Keratinocyte (primary cell): ENCODE measurements around the gene ALOX12B.

Experiments used
- EZH2 ChIP-seq: IDR thresholded peaks from one replicate; pipeline ENCODE4 v1.6.1; 2012; ENCODE audit warnings: inconsistent platforms, mild to moderate bottlenecking, low read length, moderate library complexity
- TF ChIP-seq, protein P1 (sequence below), 3 experiments: IDR thresholded peaks in 1 of 3; conservative IDR thresholded peaks in 1 of 3; optimal IDR thresholded peaks in 1 of 3; 2 replicates in 2 of 3; 3 replicates in 1 of 3; pipeline versions ENCODE3 to v1.5.1; 2011; ENCODE audit warnings: low read length in 3 of 3, mild to moderate bottlenecking in 3 of 3, moderate library complexity in 2 of 3, control low read depth in 1 of 3, inconsistent platforms in 1 of 3; ENCODE audit not compliant: insufficient read depth in 2 of 3; ENCODE audit errors: extremely low read depth in 1 of 3

DNA sequence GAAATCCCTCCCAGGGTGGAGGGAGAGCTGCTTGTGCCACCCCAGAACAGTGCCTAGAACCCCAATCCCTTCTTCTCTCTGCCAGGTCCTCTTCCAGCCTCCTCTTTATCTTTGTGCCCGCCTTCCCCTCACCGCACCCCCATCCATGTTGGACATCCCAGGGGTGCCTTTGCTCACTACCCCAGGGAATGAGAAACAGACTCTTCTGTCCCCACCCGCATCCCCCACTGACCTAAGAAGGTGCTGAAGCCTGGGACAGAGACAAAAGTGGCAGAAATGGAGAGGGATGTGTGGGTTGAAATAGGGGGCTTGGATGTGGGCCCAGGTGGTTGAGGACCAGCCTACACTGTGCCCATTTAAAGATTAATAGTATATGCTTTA, 31.7 kb downstream of the ALOX12B start:
- TF ChIP-seq, protein P1, sequence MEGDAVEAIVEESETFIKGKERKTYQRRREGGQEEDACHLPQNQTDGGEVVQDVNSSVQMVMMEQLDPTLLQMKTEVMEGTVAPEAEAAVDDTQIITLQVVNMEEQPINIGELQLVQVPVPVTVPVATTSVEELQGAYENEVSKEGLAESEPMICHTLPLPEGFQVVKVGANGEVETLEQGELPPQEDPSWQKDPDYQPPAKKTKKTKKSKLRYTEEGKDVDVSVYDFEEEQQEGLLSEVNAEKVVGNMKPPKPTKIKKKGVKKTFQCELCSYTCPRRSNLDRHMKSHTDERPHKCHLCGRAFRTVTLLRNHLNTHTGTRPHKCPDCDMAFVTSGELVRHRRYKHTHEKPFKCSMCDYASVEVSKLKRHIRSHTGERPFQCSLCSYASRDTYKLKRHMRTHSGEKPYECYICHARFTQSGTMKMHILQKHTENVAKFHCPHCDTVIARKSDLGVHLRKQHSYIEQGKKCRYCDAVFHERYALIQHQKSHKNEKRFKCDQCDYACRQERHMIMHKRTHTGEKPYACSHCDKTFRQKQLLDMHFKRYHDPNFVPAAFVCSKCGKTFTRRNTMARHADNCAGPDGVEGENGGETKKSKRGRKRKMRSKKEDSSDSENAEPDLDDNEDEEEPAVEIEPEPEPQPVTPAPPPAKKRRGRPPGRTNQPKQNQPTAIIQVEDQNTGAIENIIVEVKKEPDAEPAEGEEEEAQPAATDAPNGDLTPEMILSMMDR (optimal IDR thresholded peaks at IDR 0.05 in 1 of 3, IDR thresholded peaks at IDR 0.05 in 1 of 3, conservative IDR thresholded peaks at IDR 0.05 in 1 of 3; ENCODE audit: extremely low read depth in 1 of 3, insufficient read depth in 2 of 3, low read length in 3 of 3), result no peak
- TF ChIP-seq EZH2, result no peak
